ENCODE data around the gene COBL.

COBL gene

DNA sequence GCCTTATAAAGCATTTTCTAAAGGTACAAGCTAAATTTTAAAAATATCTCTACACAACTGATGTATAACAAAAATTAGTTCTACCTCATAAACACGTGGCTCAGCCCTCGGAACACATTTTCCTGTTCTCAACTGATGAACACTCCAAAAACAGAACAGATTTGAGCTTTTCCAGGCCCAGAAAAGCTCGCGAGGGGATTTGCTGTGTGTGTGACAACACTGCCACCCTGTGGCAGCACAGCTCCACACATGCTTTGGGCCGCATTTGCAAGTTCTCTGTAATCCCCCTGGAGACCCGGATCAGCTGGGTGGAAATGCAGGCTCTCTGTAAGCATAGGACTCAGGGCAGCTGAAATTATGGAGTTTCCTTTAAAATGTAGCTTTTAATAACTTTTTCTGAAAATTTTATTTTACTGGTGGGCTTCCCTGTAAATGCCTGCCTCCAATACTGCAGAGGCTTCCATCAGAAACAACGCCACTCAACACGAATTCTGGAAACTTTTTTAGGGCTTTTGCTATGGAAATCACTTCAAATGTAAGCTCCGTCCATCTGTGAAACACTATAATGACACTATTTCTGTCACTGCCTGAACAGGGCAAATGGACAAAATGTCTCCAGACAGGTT lies 155.5 kb downstream of the COBL start:
- no peak overlapping the region for H3K4me3 Mint-ChIP-seq
- peaks cover 6% of the 10 kb centered on the region for H3K27me3 Mint-ChIP-seq (ENCODE audit: low read depth, poor library complexity)
- no peak overlapping the region for H3K27ac Mint-ChIP-seq
- H3K36me3 Mint-ChIP-seq (ENCODE audit: low read depth) = no peaks in the 10 kb centered on the region
- H3K9me3 Mint-ChIP-seq = no peaks in the 10 kb centered on the region
- TF ChIP-seq, protein P1, sequence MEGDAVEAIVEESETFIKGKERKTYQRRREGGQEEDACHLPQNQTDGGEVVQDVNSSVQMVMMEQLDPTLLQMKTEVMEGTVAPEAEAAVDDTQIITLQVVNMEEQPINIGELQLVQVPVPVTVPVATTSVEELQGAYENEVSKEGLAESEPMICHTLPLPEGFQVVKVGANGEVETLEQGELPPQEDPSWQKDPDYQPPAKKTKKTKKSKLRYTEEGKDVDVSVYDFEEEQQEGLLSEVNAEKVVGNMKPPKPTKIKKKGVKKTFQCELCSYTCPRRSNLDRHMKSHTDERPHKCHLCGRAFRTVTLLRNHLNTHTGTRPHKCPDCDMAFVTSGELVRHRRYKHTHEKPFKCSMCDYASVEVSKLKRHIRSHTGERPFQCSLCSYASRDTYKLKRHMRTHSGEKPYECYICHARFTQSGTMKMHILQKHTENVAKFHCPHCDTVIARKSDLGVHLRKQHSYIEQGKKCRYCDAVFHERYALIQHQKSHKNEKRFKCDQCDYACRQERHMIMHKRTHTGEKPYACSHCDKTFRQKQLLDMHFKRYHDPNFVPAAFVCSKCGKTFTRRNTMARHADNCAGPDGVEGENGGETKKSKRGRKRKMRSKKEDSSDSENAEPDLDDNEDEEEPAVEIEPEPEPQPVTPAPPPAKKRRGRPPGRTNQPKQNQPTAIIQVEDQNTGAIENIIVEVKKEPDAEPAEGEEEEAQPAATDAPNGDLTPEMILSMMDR (IDR thresholded peaks at IDR 0.05) = peak; percentile 97
- peaks cover 5% of the 10 kb centered on the region for H3K4me1 Mint-ChIP-seq
- peak; percentile 77 for DNase-seq

DNA sequence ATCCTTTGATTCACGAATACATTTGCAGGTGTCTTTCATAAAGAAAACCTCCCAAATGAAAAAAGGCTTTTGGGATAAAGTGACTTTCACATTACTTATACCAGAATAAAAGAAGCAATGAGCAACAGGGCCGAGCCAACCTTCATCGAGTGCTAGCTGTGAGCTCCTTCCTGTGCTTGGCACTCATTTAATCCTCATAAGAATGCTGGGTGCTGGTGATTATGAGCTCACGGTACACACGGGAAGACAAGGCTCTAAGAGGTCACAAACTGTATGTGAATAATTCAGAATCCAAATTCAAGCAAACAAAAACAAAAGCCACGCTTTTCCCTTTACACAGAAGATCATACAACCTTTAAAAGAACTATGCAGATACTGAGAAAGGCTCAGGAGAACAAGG lies 156.2 kb downstream of the COBL start:
- Mint-ChIP-seq H3K4me3 (no peak overlapping the region), H3K36me3 (ENCODE audit: low read depth) (no peaks in the 10 kb centered on the region), H3K27ac (no peak overlapping the region), H3K4me1 (peaks cover 5% of the 10 kb centered on the region), H3K9me3 (no peaks in the 10 kb centered on the region), H3K27me3 (ENCODE audit: low read depth, poor library complexity) (peaks cover 6% of the 10 kb centered on the region)
- no peak for DNase-seq
- TF ChIP-seq, protein P1 (IDR thresholded peaks at IDR 0.05) = no peak

DNA sequence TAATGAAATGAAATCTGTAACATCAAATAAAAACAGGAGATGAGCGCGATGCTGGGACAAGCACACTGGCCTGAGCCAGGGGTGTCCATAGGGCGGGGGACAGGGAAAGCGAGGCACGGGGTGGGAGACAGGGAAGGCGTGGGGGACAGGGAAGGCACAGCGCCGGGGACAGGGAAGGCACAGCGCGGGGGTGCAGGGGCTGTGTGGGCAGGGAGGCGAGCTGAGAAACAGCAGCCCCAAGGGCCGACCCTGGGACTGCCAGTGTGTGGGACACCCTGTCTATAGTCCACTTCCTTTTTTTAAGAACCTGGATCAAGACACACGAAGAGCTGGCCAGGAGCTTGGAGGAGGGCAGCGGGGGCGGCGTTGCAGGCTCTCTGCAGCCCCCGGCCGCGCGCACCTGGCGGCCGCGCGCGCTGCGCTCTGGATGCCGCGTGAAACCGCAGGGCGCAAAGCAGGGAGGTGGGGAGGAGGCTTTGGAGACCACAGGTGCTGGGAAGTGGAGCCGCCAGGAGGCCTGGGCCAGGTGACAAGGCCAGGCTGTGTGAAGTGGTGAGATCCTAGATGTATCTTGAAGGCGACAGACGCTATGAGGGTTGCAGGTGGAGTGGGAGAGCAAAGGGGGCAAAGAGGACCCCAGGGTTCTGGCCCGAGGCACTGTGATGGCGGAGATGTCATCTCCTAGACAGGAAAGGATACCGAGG lies 157.7 kb downstream of the COBL start:
- DNase-seq = no peak
- no peak overlapping the region for H3K4me3 Mint-ChIP-seq
- H3K9me3 Mint-ChIP-seq = no peaks in the 10 kb centered on the region
- TF ChIP-seq, protein P1 (IDR thresholded peaks at IDR 0.05) = no peak
- H3K27me3 Mint-ChIP-seq (ENCODE audit: low read depth, poor library complexity) = peaks cover 9% of the 10 kb centered on the region
- H3K4me1 Mint-ChIP-seq = peaks cover 5% of the 10 kb centered on the region
- H3K36me3 Mint-ChIP-seq (ENCODE audit: low read depth) = no peaks in the 10 kb centered on the region
- H3K27ac Mint-ChIP-seq = no peak overlapping the region

DNA sequence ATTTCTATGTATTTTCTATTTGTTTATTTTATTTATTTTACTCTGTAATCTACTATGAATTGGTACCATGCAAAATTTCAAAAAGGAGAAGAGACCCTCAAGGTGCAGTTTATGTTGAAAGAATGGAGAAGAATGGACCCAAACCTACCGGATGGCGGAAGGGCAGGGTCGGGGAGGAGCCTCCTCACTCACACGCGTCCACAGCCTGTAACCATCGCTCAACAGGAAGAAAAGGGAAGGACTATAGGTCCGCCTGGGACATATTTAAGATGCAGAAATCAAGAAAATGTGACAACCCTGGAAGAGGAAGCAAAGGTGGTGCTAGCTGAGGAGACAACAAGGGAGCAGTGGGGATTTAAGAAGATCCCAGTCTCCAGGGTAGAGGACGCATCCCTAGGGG lies 158.4 kb downstream of the COBL start:
- Mint-ChIP-seq H3K9me3 (no peaks in the 10 kb centered on the region), H3K36me3 (ENCODE audit: low read depth) (no peaks in the 10 kb centered on the region), H3K4me3 (no peak overlapping the region), H3K27me3 (ENCODE audit: low read depth, poor library complexity) (peaks cover 10% of the 10 kb centered on the region), H3K27ac (no peak overlapping the region), H3K4me1 (peaks cover 5% of the 10 kb centered on the region)
- DNase-seq = no peak
- TF ChIP-seq, protein P1 (IDR thresholded peaks at IDR 0.05) = no peak

DNA sequence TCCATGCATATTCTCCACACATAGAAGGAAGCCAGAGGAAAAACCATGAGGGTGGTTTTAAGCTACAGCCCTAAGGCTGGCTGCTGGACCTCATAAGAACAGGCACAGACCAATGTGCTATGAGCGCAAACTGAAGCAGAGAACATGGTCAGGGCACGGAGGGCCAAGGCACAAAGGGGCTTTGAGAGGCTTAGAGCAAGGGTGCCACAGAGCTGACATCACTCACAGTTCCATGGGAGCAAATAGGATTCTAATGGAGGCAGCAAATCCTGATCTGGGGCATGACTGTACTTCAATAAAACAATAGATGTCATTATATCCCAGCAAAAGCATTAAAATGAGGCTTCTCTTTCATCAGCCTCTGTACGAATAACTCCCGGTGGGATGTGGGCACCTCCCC lies 162.4 kb downstream of the COBL start:
- Mint-ChIP-seq H3K27ac (no peak overlapping the region), H3K9me3 (peaks cover 3% of the 10 kb centered on the region), H3K27me3 (ENCODE audit: low read depth, poor library complexity) (peaks cover 8% of the 10 kb centered on the region), H3K4me3 (no peak overlapping the region), H3K36me3 (ENCODE audit: low read depth) (no peaks in the 10 kb centered on the region), H3K4me1 (no peaks in the 10 kb centered on the region)
- no peak for DNase-seq
- TF ChIP-seq, protein P1 (IDR thresholded peaks at IDR 0.05) = no peak
